B cell (primary cell): ENCODE results near the gene PVALEF. TPM values are rescaled to one million over a fixed set of nuclear protein-coding genes. Genes with fewer than 3 reads are reported as not detected.

Experiments used
- ATAC-seq: fragments of 200-7000 bp; cut with Tn5 transposase; one replicate; pipeline ENCODE4 v1.10.0; 2021; ENCODE audit warnings: low read depth, mild to moderate bottlenecking, moderate number of reproducible peaks, moderate library complexity
- CTCF ChIA-PET: fragments of 350-600 bp; sonication (Branson Sonifier 250); formaldehyde crosslinking; loops from one replicate; lab custom pipeline; 2021; ENCODE audit warnings: antibody characterized with exemption, inconsistent platforms; lab: Charles Lee
- POLR2A ChIA-PET: fragments of 350-600 bp; sonication (Branson Sonifier 250); formaldehyde crosslinking; loops from one replicate; lab custom pipeline; 2021; ENCODE audit warnings: antibody characterized with exemption; lab: Charles Lee
- DNase-seq: peaks from one replicate; pipeline ENCODE4 v3.0.0; 2013
- H2AFZ ChIP-seq: 2 replicates; pipeline ENCODE4 v1.6.1; 2012; ENCODE audit warnings: mild to moderate bottlenecking, low read depth, low read length; ENCODE audit not compliant: insufficient read depth, poor library complexity, severe bottlenecking
- H3K27ac ChIP-seq, 2 donors: 1 replicate in 1 of 2; 2 replicates in 1 of 2; pipeline ENCODE4 v1.5.1; 2012 to 2013; ENCODE audit warnings: low read length in 2 of 2, mild to moderate bottlenecking in 2 of 2, moderate library complexity in 1 of 2
- H3K27me3 ChIP-seq, 4 experiments: fragments of 200-600 bp in 1 of 4; sonication (generic) in 1 of 4; replicated peaks in 1 of 4; 1 replicate in 2 of 4; 2 replicates in 2 of 4; pipeline versions ENCODE4 v1.6.1 to v1.7.0; 2013 to 2016; ENCODE audit warnings: low read length in 3 of 4, mild to moderate bottlenecking in 2 of 4, mixed read lengths in 1 of 4, moderate library complexity in 1 of 4; ENCODE audit not compliant: insufficient read depth in 4 of 4, control insufficient read depth in 3 of 4; ENCODE audit errors: control extremely low read depth in 1 of 4
- H3K36me3 ChIP-seq, 2 experiments: replicated peaks in 1 of 2; 1 replicate in 1 of 2; 2 replicates in 1 of 2; pipeline versions ENCODE4 v1.6.1 to v1.7.1; 2013; ENCODE audit warnings: low read length in 1 of 2; ENCODE audit not compliant: insufficient read depth in 2 of 2, control insufficient read depth in 1 of 2; ENCODE audit errors: control extremely low read depth in 1 of 2, extremely low read depth in 1 of 2
- H3K4me1 ChIP-seq, 2 donors: fragments of 200-600 bp in 1 of 2; sonication (generic) in 1 of 2; 1 replicate in 1 of 2; 2 replicates in 1 of 2; pipeline versions ENCODE4 v1.5.1 to v1.6.1; 2013 to 2017; ENCODE audit warnings: low read length in 2 of 2; ENCODE audit not compliant: control insufficient read depth in 2 of 2, insufficient read depth in 2 of 2
- H3K4me2 ChIP-seq: replicated peaks from 2 replicates; pipeline ENCODE3; 2012; ENCODE audit warnings: mild to moderate bottlenecking, low read depth, low read length; ENCODE audit not compliant: poor library complexity, severe bottlenecking
- H3K4me3 ChIP-seq, 5 experiments: fragments of 200-600 bp in 1 of 5; sonication (generic) in 1 of 5; 1 replicate in 3 of 5; 2 replicates in 2 of 5; pipeline versions ENCODE4 v1.5.1 to v1.7.0; 2011 to 2016; ENCODE audit warnings: low read length in 4 of 5, mild to moderate bottlenecking in 4 of 5, low read depth in 2 of 5, control low read depth in 1 of 5, moderate library complexity in 1 of 5; ENCODE audit not compliant: insufficient read depth in 1 of 5; ENCODE audit errors: control extremely low read depth in 1 of 5, extremely low read depth in 1 of 5
- H3K79me2 ChIP-seq: fragments of 200-600 bp; sonication (generic); one replicate; pipeline ENCODE4 v1.6.0; 2016; ENCODE audit warnings: low read length; ENCODE audit not compliant: control insufficient read depth, insufficient read depth
- H3K9ac ChIP-seq: fragments of 200-600 bp; sonication (generic); 2 replicates; pipeline ENCODE4 v1.6.1; 2017; ENCODE audit warnings: mild to moderate bottlenecking, low read length, moderate library complexity
- H3K9me3 ChIP-seq, 3 donors: one replicate each; pipeline versions ENCODE4 v1.6.1 to v1.7.1; 2013; ENCODE audit warnings: low read length in 2 of 3; ENCODE audit not compliant: control insufficient read depth in 2 of 3, insufficient read depth in 1 of 3; ENCODE audit errors: control extremely low read depth in 1 of 3
- H4K20me1 ChIP-seq: 2 replicates; pipeline ENCODE4 v1.6.0; 2012; ENCODE audit warnings: mild to moderate bottlenecking, low read length; ENCODE audit not compliant: insufficient read depth, control insufficient read depth, poor library complexity, severe bottlenecking
- H3K27ac Mint-ChIP-seq: one replicate; pipeline ENCODE4 v1.8.0; 2021; ENCODE audit warnings: mixed read lengths
- H3K27me3 Mint-ChIP-seq: one replicate; pipeline ENCODE4 v1.8.0; 2021; ENCODE audit warnings: mixed read lengths
- H3K4me1 Mint-ChIP-seq: one replicate; pipeline ENCODE4 v1.8.0; 2021; ENCODE audit warnings: mixed read lengths
- H3K4me3 Mint-ChIP-seq: one replicate; pipeline ENCODE4 v1.8.0; 2021; ENCODE audit warnings: mixed read lengths
- H3K9me3 Mint-ChIP-seq: one replicate; pipeline ENCODE4 v1.8.0; 2022; ENCODE audit warnings: mixed read lengths; ENCODE audit not compliant: insufficient read depth
- CTCF ChIP-seq: fragments of 200-600 bp; IDR thresholded peaks from one replicate; pipeline ENCODE4 v1.8.0; 2022; ENCODE audit warnings: antibody characterized with exemption, mild to moderate bottlenecking
- EZH2 ChIP-seq: IDR thresholded peaks from 2 replicates; pipeline ENCODE4 v1.6.1; 2012; ENCODE audit warnings: borderline replicate concordance, low read depth, mild to moderate bottlenecking, moderate library complexity, low read length; ENCODE audit not compliant: insufficient read depth, poor library complexity, severe bottlenecking
- WGBS: methylation state at CpG from one replicate; pipeline ENCODE4 v1.1.5; 2013; ENCODE audit warnings: missing lambda C conversion rate; ENCODE audit not compliant: insufficient coverage; 5-methylcytosine and 5-hydroxymethylcytosine counted together
- intact Hi-C: fragments of 100-400 bp; cut with micrococcal nuclease; formaldehyde crosslinking; loops from one replicate; pipeline ENCODE4 v1.10.0; 2022
- polyA plus RNA-seq: library from polyadenylated mRNA; depleted of rRNA; stranded (reverse); fragments of >200 nt; gene quantifications from 2 replicates; pipeline ENCODE4 v1.2.3, GENCODE V29; 2012
- total RNA-seq, 2 donors: library from RNA; stranded (reverse); fragments of 120-200 nt in 1 of 2; gene quantifications; 1 replicate in 1 of 2; 2 replicates in 1 of 2; pipeline versions ENCODE4 v1.2.3 to v1.2.4, GENCODE V29; 2013 to 2022

PVALEF gene
- total and polyA plus RNA-seq, 2 donors (not counting 1 experiment from before 2014, with no cell fraction given), result not detected

GRCh38 chr17:81120695-81121621, 44.3 kb upstream of the PVALEF start:
- no peaks in the 10 kb centered on the region for H4K20me1 ChIP-seq
- WGBS, result 90% methylated on average over 45 of the region's 45 CpGs
- ATAC-seq (no peak), DNase-seq (no peak)
- no peaks in the 10 kb centered on the region for H3K36me3 ChIP-seq
- peaks cover 0 to 5% (median 0%) of the 10 kb centered on the region in 3 donors for H3K9me3 ChIP-seq
- H3K27me3 Mint-ChIP-seq, result no peaks in the 10 kb centered on the region
- H3K9ac ChIP-seq, result no peak overlapping the region
- no peaks in the 10 kb centered on the region for H3K9me3 Mint-ChIP-seq
- H3K79me2 ChIP-seq, result no peaks in the 10 kb centered on the region
- H3K4me3 Mint-ChIP-seq, result no peak overlapping the region
- ChIA-PET CTCF (no interaction called here), POLR2A (no interaction called here)
- no peak overlapping the region for H3K4me2 ChIP-seq
- no peak overlapping the region for H2AFZ ChIP-seq
- H3K4me3 ChIP-seq, result no peak overlapping the region
- TF ChIP-seq EZH2, result no peak
- no peak for TF ChIP-seq CTCF
- peaks cover 6 to 12% of the 10 kb centered on the region in 2 donors for H3K4me1 ChIP-seq
- no peak overlapping the region for H3K27ac ChIP-seq
- intact Hi-C loops, result no loop called here
- H3K27ac Mint-ChIP-seq, result no peak overlapping the region
- H3K4me1 Mint-ChIP-seq, result peaks cover 4% of the 10 kb centered on the region
- H3K27me3 ChIP-seq, result peaks cover 0 to 11% (median 0%) of the 10 kb centered on the region in 4 experiments
